ENCODE results near the gene FGGY. TPM values are rescaled to one million over a fixed set of nuclear protein-coding genes. Genes with fewer than 3 reads are reported as not detected.

FGGY gene
- total and polyA plus RNA-seq, 3 experiments from 2014 or later, result 5.3 to 7.9 (median 6.6) TPM

GRCh38 chr1:59671953-59672305 lies 375.0 kb downstream of the FGGY start:
- Histone ChIP-seq H3K4me3 (ENCODE audit: low read length) (no peak overlapping the region), H3K4me1 (ENCODE audit: insufficient read depth, low read length) (no peaks in the 10 kb centered on the region), H3K36me3 (ENCODE audit: insufficient read depth, low read length) (no peaks in the 10 kb centered on the region), H3K27me3 (ENCODE audit: insufficient read depth, low read length, poor library complexity, severe bottlenecking) (no peaks in the 10 kb centered on the region), H3K9me3 (ENCODE audit: low read length) (no peaks in the 10 kb centered on the region), H3K27ac (ENCODE audit: low read depth, low read length) (no peak overlapping the region)
- H3K27ac Mint-ChIP-seq, result no peak overlapping the region
- ChIA-PET CTCF (no interaction called here), POLR2A (no interaction called here)
- no peaks in the 10 kb centered on the region for H3K27me3 Mint-ChIP-seq
- DNase-seq, result no peak
- peaks cover 2 to 5% (median 4%) of the 10 kb centered on the region in 3 donors for H3K36me3 Mint-ChIP-seq
- no peaks in the 10 kb centered on the region for H3K4me1 Mint-ChIP-seq
- H3K9me3 Mint-ChIP-seq, result no peaks in the 10 kb centered on the region
- no peak overlapping the region for H3K4me3 Mint-ChIP-seq

GRCh38 chr1:59672851-59673572 lies 376.1 kb downstream of the FGGY start:
- H3K27me3 ChIP-seq (ENCODE audit: insufficient read depth, low read length, poor library complexity, severe bottlenecking), result no peaks in the 10 kb centered on the region
- Mint-ChIP-seq H3K27me3 (no peaks in the 10 kb centered on the region), H3K9me3 (no peaks in the 10 kb centered on the region), H3K36me3 (peaks cover 0 to 4% (median 2%) of the 10 kb centered on the region in 3 donors), H3K27ac (peak overlapping the region in 2 of 8 donors; percentile 5 to 51), H3K4me3 (no peak overlapping the region), H3K4me1 (no peaks in the 10 kb centered on the region)
- no peaks in the 10 kb centered on the region for H3K4me1 ChIP-seq (ENCODE audit: insufficient read depth, low read length)
- POLR2A ChIA-PET, result no interaction called here
- no peaks in the 10 kb centered on the region for H3K36me3 ChIP-seq (ENCODE audit: insufficient read depth, low read length)
- DNase-seq, result no peak
- no peaks in the 10 kb centered on the region for H3K9me3 ChIP-seq (ENCODE audit: low read length)
- CTCF ChIA-PET, result no interaction called here
- H3K27ac ChIP-seq (ENCODE audit: low read depth, low read length), result no peak overlapping the region
- no peak overlapping the region for H3K4me3 ChIP-seq (ENCODE audit: low read length)

GRCh38 chr1:59673573-59674450 lies 376.9 kb downstream of the FGGY start:
- no peaks in the 10 kb centered on the region for H3K27me3 Mint-ChIP-seq
- Histone ChIP-seq H3K27me3 (ENCODE audit: insufficient read depth, low read length, poor library complexity, severe bottlenecking) (no peaks in the 10 kb centered on the region), H3K27ac (ENCODE audit: low read depth, low read length) (no peak overlapping the region), H3K36me3 (ENCODE audit: insufficient read depth, low read length) (no peaks in the 10 kb centered on the region), H3K4me1 (ENCODE audit: insufficient read depth, low read length) (no peaks in the 10 kb centered on the region), H3K9me3 (ENCODE audit: low read length) (no peaks in the 10 kb centered on the region), H3K4me3 (ENCODE audit: low read length) (no peak overlapping the region)
- POLR2A ChIA-PET, result no interaction called here
- CTCF ChIA-PET, result no interaction called here
- H3K27ac Mint-ChIP-seq, result peak overlapping the region in 1 of 8 donors; percentile 5
- H3K36me3 Mint-ChIP-seq, result peaks cover 0 to 4% (median 0%) of the 10 kb centered on the region in 3 donors
- H3K4me3 Mint-ChIP-seq, result no peak overlapping the region
- no peaks in the 10 kb centered on the region for H3K9me3 Mint-ChIP-seq
- no peak for DNase-seq
- H3K4me1 Mint-ChIP-seq, result no peaks in the 10 kb centered on the region

GRCh38 chr1:59674595-59674994 lies 377.7 kb downstream of the FGGY start:
- Mint-ChIP-seq H3K27ac (no peak overlapping the region), H3K4me1 (no peaks in the 10 kb centered on the region), H3K9me3 (no peaks in the 10 kb centered on the region), H3K27me3 (no peaks in the 10 kb centered on the region), H3K36me3 (peaks cover 0 to 2% (median 0%) of the 10 kb centered on the region in 3 donors), H3K4me3 (no peak overlapping the region)
- H3K36me3 ChIP-seq (ENCODE audit: insufficient read depth, low read length), result no peaks in the 10 kb centered on the region
- H3K9me3 ChIP-seq (ENCODE audit: low read length), result no peaks in the 10 kb centered on the region
- H3K4me1 ChIP-seq (ENCODE audit: insufficient read depth, low read length), result no peaks in the 10 kb centered on the region
- DNase-seq, result no peak
- H3K4me3 ChIP-seq (ENCODE audit: low read length), result no peak overlapping the region
- CTCF ChIA-PET, result no interaction called here
- H3K27me3 ChIP-seq (ENCODE audit: insufficient read depth, low read length, poor library complexity, severe bottlenecking), result no peaks in the 10 kb centered on the region
- H3K27ac ChIP-seq (ENCODE audit: low read depth, low read length), result no peak overlapping the region
- POLR2A ChIA-PET, result no interaction called here

- no peak overlapping the region for H3K4me3 ChIP-seq (ENCODE audit: low read length)
- no peak overlapping the region for H3K27ac ChIP-seq (ENCODE audit: low read depth, low read length)
- H3K9me3 ChIP-seq (ENCODE audit: low read length), result no peaks in the 10 kb centered on the region
- H3K36me3 ChIP-seq (ENCODE audit: insufficient read depth, low read length), result no peaks in the 10 kb centered on the region
- no peak overlapping the region for H3K4me3 Mint-ChIP-seq
- ChIA-PET POLR2A (no interaction called here), CTCF (no interaction called here)
- H3K27ac Mint-ChIP-seq, result no peak overlapping the region
- no peaks in the 10 kb centered on the region for H3K9me3 Mint-ChIP-seq
- no peaks in the 10 kb centered on the region for H3K27me3 ChIP-seq (ENCODE audit: insufficient read depth, low read length, poor library complexity, severe bottlenecking)
- H3K36me3 Mint-ChIP-seq, result peaks cover 0 to 2% (median 0%) of the 10 kb centered on the region in 3 donors
- no peaks in the 10 kb centered on the region for H3K4me1 Mint-ChIP-seq
- H3K4me1 ChIP-seq (ENCODE audit: insufficient read depth, low read length), result no peaks in the 10 kb centered on the region
- DNase-seq, result no peak
- H3K27me3 Mint-ChIP-seq, result no peaks in the 10 kb centered on the region
These were observed 379.0 kb downstream of the FGGY start for GRCh38 chr1:59675936-59676335.

- Mint-ChIP-seq H3K4me3 (no peak overlapping the region), H3K9me3 (no peaks in the 10 kb centered on the region), H3K36me3 (peaks cover 0 to 2% (median 0%) of the 10 kb centered on the region in 3 donors), H3K27ac (no peak overlapping the region), H3K27me3 (no peaks in the 10 kb centered on the region), H3K4me1 (no peaks in the 10 kb centered on the region)
- Histone ChIP-seq H3K4me1 (ENCODE audit: insufficient read depth, low read length) (no peaks in the 10 kb centered on the region), H3K36me3 (ENCODE audit: insufficient read depth, low read length) (no peaks in the 10 kb centered on the region), H3K9me3 (ENCODE audit: low read length) (no peaks in the 10 kb centered on the region), H3K4me3 (ENCODE audit: low read length) (no peak overlapping the region), H3K27me3 (ENCODE audit: insufficient read depth, low read length, poor library complexity, severe bottlenecking) (no peaks in the 10 kb centered on the region), H3K27ac (ENCODE audit: low read depth, low read length) (no peak overlapping the region)
- no peak for DNase-seq
- POLR2A ChIA-PET, result no interaction called here
- CTCF ChIA-PET, result no interaction called here
These were observed 381.1 kb downstream of the FGGY start for GRCh38 chr1:59678040-59678439.

- Mint-ChIP-seq H3K27me3 (no peaks in the 10 kb centered on the region), H3K4me1 (no peaks in the 10 kb centered on the region)
These were observed 381.8 kb downstream of the FGGY start for GRCh38 chr1:59678493-59679228.

GRCh38 chr1:59680044-59680443 lies 383.1 kb downstream of the FGGY start:
- no peak overlapping the region for H3K4me3 ChIP-seq (ENCODE audit: low read length)
- ChIA-PET CTCF (no interaction called here), POLR2A (no interaction called here)
- H3K27ac ChIP-seq (ENCODE audit: low read depth, low read length), result no peak overlapping the region
- Mint-ChIP-seq H3K27me3 (no peaks in the 10 kb centered on the region), H3K36me3 (peaks cover 0 to 2% (median 0%) of the 10 kb centered on the region in 3 donors), H3K9me3 (no peaks in the 10 kb centered on the region), H3K27ac (no peak overlapping the region), H3K4me1 (no peaks in the 10 kb centered on the region), H3K4me3 (no peak overlapping the region)
- H3K9me3 ChIP-seq (ENCODE audit: low read length), result no peaks in the 10 kb centered on the region
- no peak for DNase-seq
- H3K27me3 ChIP-seq (ENCODE audit: insufficient read depth, low read length, poor library complexity, severe bottlenecking), result no peaks in the 10 kb centered on the region
- no peaks in the 10 kb centered on the region for H3K4me1 ChIP-seq (ENCODE audit: insufficient read depth, low read length)
- H3K36me3 ChIP-seq (ENCODE audit: insufficient read depth, low read length), result no peaks in the 10 kb centered on the region

More at GRCh38 chr1:59678493-59679228, 381.8 kb downstream of the FGGY start:
- H3K27me3 ChIP-seq (ENCODE audit: insufficient read depth, low read length, poor library complexity, severe bottlenecking), result no peaks in the 10 kb centered on the region
- ChIA-PET CTCF (no interaction called here), POLR2A (no interaction called here)
- no peaks in the 10 kb centered on the region for H3K4me1 ChIP-seq (ENCODE audit: insufficient read depth, low read length)
- Mint-ChIP-seq H3K36me3 (peaks cover 0 to 2% (median 0%) of the 10 kb centered on the region in 3 donors), H3K4me3 (no peak overlapping the region), H3K9me3 (no peaks in the 10 kb centered on the region), H3K27ac (no peak overlapping the region)
- H3K4me3 ChIP-seq (ENCODE audit: low read length), result no peak overlapping the region
- H3K36me3 ChIP-seq (ENCODE audit: insufficient read depth, low read length), result no peaks in the 10 kb centered on the region
- no peaks in the 10 kb centered on the region for H3K9me3 ChIP-seq (ENCODE audit: low read length)
- DNase-seq, result no peak
- H3K27ac ChIP-seq (ENCODE audit: low read depth, low read length), result no peak overlapping the region
